Omental fat pad (tissue), 4 donors: ENCODE measurements around the gene OVOL2. TPM values are rescaled to one million over a fixed set of nuclear protein-coding genes. Genes with fewer than 3 reads are reported as not detected.
"Not testable (repeated sequence)": the region's sequence is repeated elsewhere in the genome, so short reads cannot be mapped to it uniquely, and the experiment has no call there.

ENCODE experiments used
- ATAC-seq: fragments of 150-250 bp; one replicate; pipeline ENCODE4 v1.9.1; 2016; ENCODE audit warnings: mild to moderate bottlenecking, moderate library complexity; ENCODE audit not compliant: low FRiP score
- DNase-seq: peaks from one replicate; pipeline ENCODE4 v3.0.0-alpha.2; 2019; ENCODE audit warnings: low spot score
- total RNA-seq, 4 donors: library from RNA; depleted of rRNA; stranded (reverse); fragments of >200 nt; gene quantifications; one replicate each; pipeline ENCODE4 v1.1.0, GENCODE V29; 2016
- TF ChIP-seq, protein P1 (sequence below), 3 donors: fragments of 450-650 bp; IDR thresholded peaks; one replicate each; pipeline ENCODE4 v1.5.1; 2016 to 2017; ENCODE audit warnings: antibody characterized with exemption in 3 of 3, mild to moderate bottlenecking in 3 of 3, moderate library complexity in 2 of 3

The OVOL2 gene
- total RNA-seq, 4 donors from 2014 or later: not detected

DNA sequence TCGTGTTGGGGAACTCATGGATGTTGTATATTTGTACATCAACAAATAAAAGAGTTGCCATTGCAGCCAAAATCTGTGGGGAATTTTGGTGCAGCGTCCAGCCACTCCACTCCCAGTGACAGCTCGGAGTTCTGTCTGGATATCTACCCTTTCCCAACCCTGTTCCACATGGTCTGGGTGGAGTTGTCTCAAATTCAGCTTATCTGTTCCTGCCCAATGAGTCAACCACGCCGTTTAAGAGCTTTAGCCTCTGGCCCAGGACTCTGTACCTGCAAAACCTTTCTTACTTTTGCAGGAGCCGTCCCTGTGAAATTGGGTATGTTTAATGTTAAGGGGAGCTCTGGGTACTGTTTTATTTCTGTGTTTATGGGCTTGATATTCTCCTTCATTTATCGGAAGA lies 33.9 kb upstream of the OVOL2 start:
- ATAC-seq (no peak), DNase-seq (no peak)
- TF ChIP-seq, protein P1, sequence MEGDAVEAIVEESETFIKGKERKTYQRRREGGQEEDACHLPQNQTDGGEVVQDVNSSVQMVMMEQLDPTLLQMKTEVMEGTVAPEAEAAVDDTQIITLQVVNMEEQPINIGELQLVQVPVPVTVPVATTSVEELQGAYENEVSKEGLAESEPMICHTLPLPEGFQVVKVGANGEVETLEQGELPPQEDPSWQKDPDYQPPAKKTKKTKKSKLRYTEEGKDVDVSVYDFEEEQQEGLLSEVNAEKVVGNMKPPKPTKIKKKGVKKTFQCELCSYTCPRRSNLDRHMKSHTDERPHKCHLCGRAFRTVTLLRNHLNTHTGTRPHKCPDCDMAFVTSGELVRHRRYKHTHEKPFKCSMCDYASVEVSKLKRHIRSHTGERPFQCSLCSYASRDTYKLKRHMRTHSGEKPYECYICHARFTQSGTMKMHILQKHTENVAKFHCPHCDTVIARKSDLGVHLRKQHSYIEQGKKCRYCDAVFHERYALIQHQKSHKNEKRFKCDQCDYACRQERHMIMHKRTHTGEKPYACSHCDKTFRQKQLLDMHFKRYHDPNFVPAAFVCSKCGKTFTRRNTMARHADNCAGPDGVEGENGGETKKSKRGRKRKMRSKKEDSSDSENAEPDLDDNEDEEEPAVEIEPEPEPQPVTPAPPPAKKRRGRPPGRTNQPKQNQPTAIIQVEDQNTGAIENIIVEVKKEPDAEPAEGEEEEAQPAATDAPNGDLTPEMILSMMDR (IDR thresholded peaks at IDR 0.05): no peak

DNA sequence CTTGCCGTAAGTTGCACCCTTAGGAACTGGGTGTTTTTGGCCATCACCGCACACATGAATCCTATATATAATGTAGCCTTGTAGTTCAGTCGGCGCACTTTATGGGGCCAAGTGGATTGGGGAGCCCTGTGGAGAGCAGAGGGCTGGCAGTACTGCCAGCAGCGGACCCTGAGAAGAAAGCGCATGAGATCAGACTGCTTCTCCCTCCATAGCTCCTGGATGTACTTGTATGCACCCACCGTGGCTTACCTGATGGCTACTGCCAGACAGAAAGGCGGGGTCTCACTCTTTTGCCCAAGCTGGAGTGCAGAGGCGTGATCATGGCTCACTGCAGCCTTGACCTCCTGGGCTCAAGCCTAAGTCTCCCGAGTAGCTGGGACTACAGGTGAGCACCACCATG lies 32.8 kb upstream of the OVOL2 start:
- DNase-seq (no peak), ATAC-seq (no peak)
- TF ChIP-seq, protein P1 (IDR thresholded peaks at IDR 0.05): no peak

DNA sequence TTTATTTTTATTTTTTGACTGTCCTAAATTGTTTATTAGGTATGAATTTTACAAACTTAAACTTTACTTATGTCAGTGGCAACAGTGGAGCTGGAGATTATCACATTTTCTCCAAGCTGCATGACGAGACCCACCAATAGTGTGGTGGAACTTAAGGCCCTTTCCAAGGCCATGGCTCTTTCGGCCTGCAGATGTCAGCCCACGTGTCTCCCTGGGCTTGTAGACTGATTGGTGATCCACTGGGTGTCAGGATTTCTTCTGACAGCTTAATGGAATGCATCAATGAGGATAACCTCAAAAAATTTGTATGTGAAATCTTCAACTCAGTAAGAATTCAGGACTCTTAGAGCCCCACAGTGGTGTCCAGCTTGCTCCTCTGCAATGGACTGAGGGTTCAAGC lies 32.3 kb upstream of the OVOL2 start:
- ATAC-seq: no peak
- TF ChIP-seq, protein P1 (IDR thresholded peaks at IDR 0.05): no peak
- DNase-seq: no peak

DNA sequence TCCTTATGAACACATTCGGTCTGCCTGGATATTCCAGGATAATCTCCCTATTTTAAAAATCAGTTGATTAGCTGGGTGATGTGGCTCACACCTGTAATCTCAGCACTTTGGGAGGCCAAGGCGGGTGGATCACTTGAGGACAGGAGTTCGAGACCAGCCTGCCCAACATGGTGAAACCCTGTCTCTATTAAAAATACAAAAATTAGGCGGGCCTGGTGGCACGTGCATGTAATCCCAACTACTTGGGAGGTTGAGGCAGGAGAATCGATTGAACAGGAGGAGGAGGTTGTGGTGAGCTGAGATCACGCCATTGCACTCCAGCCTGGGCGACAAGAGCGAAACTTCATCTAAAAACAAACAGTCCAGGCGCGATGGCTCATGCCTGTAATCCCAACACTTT lies 31.1 kb upstream of the OVOL2 start:
- not testable (repeated sequence) for ATAC-seq, DNase-seq

DNA sequence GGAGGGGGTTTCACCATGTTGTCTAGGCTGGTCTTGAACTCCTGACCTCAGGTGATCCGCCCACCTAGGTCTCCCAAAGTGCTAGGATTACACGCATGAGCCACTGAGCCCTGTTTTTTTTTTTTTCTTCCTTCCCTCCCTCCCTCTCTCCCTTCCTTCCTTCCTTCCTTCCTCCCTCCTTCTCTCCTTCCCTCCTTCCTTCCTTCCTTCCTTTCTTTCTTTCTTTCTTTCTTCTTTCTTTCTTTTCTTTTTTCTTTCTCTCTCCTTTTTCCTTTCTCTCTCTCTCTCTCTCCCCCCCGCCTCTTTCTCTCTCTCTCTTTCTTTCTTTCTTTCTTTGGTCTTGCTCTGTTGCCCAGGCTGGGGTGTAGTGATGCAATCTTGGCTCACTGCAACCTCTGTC lies 30.6 kb upstream of the OVOL2 start:
- DNase-seq, ATAC-seq: not testable (repeated sequence)

DNA sequence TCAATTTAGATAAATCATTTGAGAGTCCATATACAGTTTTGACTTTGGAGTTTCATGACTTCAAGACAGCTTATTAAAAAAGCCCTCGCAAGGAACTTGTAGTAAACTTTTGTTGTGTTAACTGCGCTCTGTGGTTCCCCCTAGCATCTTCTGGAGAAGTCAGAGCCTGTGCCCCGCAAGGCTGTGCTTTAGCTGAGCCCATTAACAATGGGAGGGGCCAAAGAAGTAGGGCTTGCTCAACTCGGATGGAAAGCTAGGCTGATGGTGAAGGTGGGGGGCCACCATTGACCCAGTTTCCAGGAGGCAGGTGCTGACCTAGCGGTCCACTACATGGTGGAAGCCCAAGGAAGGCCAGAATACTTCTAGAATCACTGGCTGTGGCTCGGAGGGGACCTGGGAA lies 29.3 kb upstream of the OVOL2 start:
- ATAC-seq: no peak
- DNase-seq: no peak
- TF ChIP-seq, protein P1 (IDR thresholded peaks at IDR 0.05): no peak

DNA sequence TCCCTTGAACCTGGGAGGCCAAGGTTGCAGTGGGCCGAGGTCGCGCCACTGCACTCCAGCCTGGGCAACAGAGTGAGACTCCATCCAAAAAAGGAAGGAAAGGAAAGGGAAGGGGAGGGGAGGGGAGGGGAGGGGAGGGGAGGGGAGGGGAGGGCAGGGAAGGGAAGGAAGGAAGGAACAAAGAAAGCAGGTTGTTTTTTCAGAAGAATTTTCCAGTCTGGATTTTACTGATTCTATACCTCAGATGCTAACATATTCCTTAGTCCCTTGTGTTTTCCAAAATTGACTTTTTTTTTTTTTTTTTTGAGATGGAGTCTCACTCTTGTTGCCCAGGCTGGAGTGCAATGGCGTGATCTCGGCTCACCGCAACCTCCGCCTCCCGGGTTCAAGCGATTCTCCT lies 23.1 kb upstream of the OVOL2 start:
- not testable (repeated sequence) for DNase-seq, ATAC-seq

DNA sequence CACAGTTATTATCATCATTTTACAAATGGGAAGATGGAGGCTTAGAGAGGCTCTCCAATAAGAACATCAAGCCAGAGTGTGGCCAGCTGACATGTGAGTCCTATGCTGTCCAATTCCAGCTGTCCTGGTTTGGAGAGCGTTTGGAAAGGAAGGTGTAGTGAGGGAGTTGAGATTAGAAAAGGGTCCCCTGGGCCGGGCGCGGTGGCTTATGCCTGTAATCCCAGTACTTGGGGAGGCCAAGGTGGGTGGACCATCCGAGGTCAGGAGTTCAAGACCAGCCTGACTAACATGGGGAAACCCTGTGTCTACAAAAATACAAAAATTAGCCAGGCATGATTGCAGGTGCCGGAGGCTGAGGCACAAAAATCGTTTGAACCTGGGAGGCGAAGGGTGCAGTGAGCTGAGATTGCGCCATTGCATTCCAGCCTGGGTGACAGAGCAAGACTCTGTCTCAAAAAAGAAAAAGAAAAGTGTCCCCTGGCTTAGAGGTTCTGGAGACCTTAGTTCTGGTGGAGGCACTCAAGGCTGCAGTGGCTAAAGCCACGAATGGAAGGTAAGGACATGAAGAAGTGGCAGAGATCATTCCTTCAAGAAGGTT lies 22.1 kb upstream of the OVOL2 start:
- ATAC-seq (no peak), DNase-seq (no peak)
- TF ChIP-seq, protein P1 (IDR thresholded peaks at IDR 0.05): no peak

DNA sequence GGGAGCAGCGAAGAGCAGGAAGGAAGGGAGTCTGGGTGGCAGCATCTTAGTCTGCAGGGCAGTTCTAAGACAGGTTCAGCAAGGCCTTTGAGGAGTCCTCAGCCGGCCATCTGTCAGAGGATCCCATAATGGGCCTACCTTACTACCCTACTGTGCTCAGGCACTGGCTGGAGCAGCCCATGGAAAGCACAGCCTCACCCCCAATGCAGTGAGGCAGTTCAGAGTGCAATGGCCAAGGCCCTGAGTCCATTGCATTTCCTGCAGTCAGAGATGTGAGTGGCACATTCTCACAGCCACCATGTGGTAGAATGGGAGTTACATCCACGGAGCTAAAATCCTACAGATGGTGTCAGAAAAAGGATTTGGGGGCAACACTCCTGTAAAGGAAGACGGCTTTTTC lies 19.4 kb upstream of the OVOL2 start:
- DNase-seq: no peak
- TF ChIP-seq, protein P1 (IDR thresholded peaks at IDR 0.05): no peak
- ATAC-seq: no peak
